GM19468 (cell line): ENCODE data around the gene SELP.

Experiments used
- ATAC-seq: cut with Tn5 transposase; IDR thresholded peaks from one replicate; pipeline ENCODE4 v1.9.1; 2021; ENCODE audit warnings: mild to moderate bottlenecking, moderate library complexity, moderate number of reproducible peaks; ENCODE audit not compliant: unreplicated experiment; ENCODE audit errors: extremely low read depth

SELP gene

DNA sequence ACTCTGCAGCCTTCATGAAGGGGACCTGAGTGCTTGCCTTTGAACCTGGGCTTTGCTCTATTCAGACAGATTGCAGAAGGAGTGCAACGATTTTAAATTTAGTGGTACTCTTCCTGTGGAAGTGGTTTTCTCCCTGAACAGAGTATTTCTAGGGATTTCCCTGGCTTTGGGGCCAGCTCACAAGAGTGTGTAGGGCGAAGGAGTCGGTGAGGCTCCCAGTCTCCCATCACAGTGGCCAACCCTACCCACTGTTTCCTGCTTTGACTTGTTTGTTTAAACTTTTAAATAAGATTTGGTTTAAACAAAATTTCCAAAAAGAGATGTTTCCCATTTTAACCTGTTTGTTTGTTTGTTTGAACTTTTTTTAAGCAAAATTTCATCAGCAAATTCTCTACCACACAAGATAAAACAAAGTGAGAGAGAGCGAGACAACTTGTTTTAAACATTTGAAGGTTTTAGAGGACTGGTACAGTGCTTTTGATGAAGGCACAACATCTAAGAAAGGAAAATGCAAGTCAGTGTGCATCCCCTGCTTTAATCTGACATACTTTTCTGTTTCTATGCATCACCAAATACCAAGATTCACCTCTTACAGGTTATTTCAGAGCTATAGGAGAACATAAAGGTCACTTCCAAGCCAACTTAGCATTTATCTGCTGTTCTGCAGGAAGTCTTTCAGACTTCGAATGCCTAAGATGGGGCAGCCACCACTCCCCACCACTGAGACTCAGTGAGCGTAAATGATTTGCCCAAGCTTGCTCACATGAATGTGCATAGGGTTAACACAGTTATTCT lies 6.6 kb downstream of the SELP start:
- no peak for ATAC-seq

GRCh38 chr1:169620565-169620964 lies 9.4 kb downstream of the SELP start:
- no peak for ATAC-seq

DNA sequence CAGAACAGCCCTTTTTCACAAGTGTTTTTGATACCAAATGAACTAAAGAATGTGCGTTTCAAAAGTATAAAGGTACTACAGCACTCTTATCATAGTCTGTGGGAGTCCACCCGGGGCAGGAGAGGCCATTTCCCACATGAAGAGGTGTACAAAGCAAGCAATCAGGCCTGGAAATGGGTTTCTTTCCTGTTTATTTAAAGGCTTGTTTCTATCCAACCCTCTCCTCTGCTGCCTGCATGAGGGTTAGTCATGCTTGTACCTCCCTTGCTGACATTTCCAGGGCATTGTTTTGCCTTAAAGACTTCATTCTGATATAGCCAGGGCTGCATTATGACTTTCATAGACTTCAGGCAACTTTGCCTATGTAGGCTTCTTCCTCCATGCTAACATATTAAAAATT lies 11.6 kb downstream of the SELP start:
- no peak for ATAC-seq

DNA sequence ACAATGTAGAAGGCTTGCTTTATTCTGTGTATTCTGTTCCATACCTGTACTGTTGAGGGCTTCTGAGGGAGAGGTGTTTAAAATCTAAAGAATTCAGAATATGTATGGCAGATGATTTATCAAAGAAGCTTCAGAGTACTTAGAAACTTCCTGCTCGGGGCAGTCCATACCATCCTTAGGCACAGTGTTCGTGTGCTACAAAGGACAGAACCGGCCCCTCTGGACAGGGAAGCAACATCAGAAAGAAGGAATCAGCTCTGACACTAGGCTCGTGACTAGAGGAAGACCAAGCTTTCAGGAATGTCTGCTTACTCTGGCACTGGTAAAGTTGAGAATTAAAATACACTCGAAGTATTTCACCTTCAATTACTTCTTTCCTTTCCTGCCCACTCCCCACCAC lies 14.1 kb downstream of the SELP start:
- no peak for ATAC-seq

- no peak for ATAC-seq
Measured at GRCh38 chr1:169610858-169611257, 19.1 kb downstream of the SELP start.

- no peak for ATAC-seq
Measured at GRCh38 chr1:169610108-169610507, 19.8 kb downstream of the SELP start.

DNA sequence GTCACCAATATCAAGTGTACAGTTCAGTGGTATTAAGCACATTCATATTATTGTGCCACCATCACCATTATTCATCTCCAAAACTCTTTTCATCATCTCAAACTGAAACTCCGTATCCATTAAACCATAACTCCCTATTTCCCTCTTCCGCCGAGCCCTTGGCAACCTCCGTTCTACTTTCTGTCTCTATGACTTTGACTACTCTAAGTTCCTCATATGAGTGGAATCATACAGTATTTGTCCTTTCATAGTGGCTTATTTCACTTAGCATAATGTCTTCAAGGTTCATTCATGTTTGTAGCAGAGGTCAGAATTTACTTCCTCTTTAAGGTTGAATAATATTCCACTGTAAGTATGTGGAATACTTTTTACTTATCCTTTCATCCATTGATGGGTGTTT lies 21.7 kb downstream of the SELP start:
- no peak for ATAC-seq

GRCh38 chr1:169604781-169605560 lies 25.0 kb downstream of the SELP start:
- ATAC-seq = no peak

DNA sequence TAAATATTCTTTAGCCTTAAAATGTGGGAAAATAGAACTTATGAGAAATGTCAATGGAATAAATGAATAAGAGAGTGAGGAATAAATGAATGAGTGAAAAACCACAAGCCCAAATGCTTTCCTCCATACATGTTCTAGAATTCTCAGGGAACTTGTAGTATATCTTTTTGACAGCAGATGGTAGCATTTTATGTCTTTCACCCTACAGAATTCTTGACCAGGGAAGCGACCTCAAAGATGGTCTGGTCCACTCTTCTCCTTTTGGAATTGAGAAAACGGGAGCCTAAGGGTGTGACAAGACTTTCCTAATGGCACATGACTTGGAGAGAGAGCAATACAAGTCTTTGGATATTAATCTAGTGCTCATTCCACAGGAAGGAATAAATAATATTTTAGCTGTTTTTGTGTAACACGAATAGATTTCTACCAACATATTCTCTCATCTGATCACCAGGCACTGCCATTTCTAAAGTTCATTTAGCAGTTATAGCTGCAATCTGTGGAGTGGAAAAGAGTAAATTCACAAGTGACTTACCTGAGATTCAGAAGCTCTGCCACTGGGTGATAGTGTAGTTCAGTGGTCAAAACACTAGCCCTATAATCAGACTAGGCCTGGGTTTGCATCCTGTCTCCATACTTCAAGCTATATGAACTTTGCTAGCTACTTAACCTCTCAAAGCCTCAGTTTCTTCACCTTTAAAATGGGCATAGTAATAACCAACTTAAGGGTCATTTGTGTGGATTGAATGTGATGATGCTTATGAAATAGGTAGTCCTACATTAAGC lies 28.6 kb downstream of the SELP start:
- no peak for ATAC-seq

DNA sequence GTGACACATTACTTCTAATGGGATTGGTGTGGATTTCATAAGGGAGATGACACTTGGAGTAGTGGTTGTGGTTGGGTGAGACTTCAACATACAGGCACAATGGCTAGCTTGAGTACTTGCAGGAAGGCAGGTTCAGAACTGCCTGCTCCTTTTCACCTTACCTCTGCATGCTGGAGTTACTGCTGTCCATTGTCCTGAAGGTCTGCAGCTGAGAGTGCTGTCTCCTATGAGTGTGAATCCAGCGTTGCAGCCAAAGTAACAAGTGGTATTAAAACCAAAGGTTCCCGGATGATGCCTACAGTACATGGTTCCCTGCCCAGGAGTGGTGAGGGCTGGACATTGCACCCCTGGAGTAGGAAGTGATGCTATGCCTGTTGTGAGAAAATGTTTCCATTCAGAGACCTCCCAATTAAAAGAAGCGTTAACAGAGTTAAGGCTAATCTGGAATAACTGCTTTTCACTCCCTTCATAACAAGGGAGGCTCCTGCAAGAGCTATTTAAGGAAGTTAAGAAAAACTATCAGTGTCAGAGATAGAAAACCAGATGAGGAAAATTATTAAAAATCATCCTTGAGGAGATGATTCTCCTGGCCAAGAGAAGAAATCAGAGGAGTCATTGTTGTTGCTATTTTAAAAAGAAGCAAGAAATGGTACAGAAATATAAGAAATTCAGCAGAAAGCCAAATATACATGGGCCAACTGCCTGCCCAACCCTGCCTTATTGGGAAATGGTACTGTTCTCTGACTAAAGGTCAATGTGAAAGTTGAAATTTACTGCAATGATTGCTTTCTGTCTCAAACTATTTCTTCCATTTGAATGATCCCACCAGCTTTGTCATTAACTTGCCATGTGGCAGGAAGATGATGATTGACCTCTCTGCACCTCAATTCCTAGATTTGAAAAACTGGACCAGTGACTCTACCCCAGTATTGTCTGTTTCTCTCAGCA lies 33.9 kb downstream of the SELP start:
- no peak for ATAC-seq

GRCh38 chr1:169594391-169594790 lies 35.5 kb downstream of the SELP start:
- ATAC-seq = peak; percentile 62

DNA sequence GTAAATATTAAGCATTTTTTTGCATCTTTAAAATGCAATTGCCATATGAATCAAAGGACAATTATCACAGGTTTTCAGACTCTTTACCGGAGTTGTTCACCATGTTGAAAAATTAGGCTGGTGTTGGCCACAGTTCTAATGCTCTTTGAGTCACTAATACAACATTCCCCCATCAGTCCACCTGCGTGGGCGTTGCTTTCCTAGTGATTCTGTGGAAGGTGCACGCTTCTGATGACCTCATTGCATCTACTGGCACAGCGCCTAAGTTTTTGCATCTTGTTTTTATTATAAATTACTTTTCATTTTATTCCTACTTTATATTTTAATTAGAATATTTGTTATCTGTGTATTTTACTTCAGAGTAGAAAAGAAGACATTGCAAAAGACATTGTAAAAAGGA lies 39.0 kb downstream of the SELP start:
- ATAC-seq = no peak

- no peak for ATAC-seq
Measured at GRCh38 chr1:169588785-169589485, 41.0 kb downstream of the SELP start.

GRCh38 chr1:169588112-169588511 lies 41.8 kb downstream of the SELP start:
- no peak for ATAC-seq

DNA sequence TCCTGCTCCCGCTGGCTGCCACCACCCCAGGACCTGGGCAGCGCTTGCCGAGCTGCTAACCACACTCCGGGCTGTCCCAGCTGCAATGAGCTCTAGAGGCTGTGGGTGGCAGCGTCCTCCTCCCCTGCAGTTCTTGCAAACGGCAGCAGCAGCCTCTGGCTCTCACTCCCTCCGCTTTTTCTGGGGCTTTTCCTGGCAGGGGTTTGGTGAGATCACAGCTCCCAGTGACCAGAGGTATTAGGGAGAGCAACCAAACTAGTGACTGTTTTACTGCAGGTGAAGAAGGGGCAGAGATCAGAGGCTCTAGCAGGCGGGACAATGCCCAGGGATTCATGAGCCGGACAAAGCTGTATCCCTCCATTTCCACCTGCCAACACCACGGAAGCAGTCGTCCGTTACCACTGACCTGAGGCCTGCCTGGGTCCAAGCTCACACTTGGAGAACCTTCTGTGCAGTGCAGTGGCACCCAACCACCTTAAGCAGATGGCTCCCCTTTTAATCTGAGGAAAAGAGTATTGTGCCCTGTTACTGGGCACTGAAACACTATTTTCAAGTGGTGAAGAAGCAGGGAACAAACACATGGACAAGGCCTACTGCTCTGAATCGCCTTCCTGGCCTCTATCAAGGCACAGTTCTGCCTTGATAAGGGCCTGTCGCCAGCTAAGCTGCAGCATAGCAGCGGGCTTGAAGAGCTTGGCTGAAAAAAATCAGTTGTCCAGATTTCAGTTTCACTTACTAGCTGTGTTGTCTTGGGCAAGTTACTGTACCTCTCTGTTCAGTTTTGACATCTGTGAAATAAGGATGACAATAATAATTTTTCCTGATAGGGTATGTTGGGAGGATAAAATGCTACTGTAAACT lies 43.3 kb downstream of the SELP start, which contains the start of gene F5:
Gene F5, minus strand, starts transcription at position 87 of the 861 bp plus-strand sequence. CDS start 95 bp downstream, outside the sequence.
- peak; percentile 59 for ATAC-seq

DNA sequence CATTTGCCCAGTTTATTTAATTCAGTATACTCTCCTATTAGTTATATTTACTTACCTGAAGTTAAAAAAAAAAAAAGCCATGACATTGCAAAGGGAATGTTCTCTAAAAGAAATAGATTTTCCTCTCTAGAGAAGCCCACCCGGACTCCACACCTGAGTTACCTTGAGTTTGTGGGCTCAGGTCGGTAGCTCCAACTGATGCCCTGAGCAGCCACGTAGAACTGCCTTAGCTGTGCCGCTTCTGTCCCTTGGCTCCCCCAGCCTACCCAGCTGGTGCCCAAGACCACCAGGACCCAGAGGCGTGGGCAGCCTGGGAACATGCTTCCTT lies 43.9 kb downstream of the SELP start:
- no peak for ATAC-seq

- ATAC-seq = no peak
Measured at GRCh38 chr1:169585181-169585580, 44.7 kb downstream of the SELP start.

GRCh38 chr1:169584483-169585144 lies 45.3 kb downstream of the SELP start:
- ATAC-seq = no peak
